Right ventricle myocardium superior (tissue), 1 donor: ENCODE measurements around the gene BRD7. TPM values are rescaled to one million over a fixed set of nuclear protein-coding genes. Genes with fewer than 3 reads are reported as not detected.

Experiments used
- ATAC-seq: fragments of 200-7000 bp; cut with Tn5 transposase; one replicate; pipeline ENCODE4 v1.9.1; 2020; ENCODE audit warnings: mild to moderate bottlenecking; ENCODE audit not compliant: poor library complexity
- DNase-seq: peaks from one replicate; pipeline ENCODE4 v3.0.0-alpha.2; 2020
- intact Hi-C: fragments of 100-400 bp; cut with DNase I; formaldehyde crosslinking; loops from one replicate; pipeline ENCODE4 v1.11.2; 2022
- microRNA-seq: library from miRNA; unstranded; fragments of <30 nt; microRNA quantifications from one replicate; pipeline ENCODE4 v1.2.0, GENCODE V29; 2020
- total RNA-seq: library from RNA; stranded (reverse); fragmentation: NEBNext Ultra II Directional; extraction: Animal tissue kit (Norgen Biotek cat#: 25700); gene quantifications from one replicate; pipeline ENCODE4 v1.2.1, GENCODE V29; 2021
- donor health status: DM: no; HTN: yes; CAD: no; lungs with severe emphysema.

Gene BRD7
- total RNA-seq, 1 donor from 2014 or later, result 39.1 TPM

GRCh38 chr16:50271148-50272041 is 97.4 kb downstream of the BRD7 start:
- ATAC-seq (no peak), DNase-seq (peak; percentile 30)
- intact Hi-C loops, result no loop called here

- peak; percentile 39 for DNase-seq
- intact Hi-C loops, result no loop called here
- ATAC-seq, result no peak
Observed at GRCh38 chr16:50270510-50271147, 98.2 kb downstream of the BRD7 start.

- no peak for ATAC-seq
- intact Hi-C loops, result no loop called here
- no peak for DNase-seq
Observed at GRCh38 chr16:50269769-50270509, 98.8 kb downstream of the BRD7 start.

- intact Hi-C loops, result no loop called here
- no peak for DNase-seq
- no peak for ATAC-seq
Observed at GRCh38 chr16:50269061-50269705, 99.6 kb downstream of the BRD7 start.

DNA sequence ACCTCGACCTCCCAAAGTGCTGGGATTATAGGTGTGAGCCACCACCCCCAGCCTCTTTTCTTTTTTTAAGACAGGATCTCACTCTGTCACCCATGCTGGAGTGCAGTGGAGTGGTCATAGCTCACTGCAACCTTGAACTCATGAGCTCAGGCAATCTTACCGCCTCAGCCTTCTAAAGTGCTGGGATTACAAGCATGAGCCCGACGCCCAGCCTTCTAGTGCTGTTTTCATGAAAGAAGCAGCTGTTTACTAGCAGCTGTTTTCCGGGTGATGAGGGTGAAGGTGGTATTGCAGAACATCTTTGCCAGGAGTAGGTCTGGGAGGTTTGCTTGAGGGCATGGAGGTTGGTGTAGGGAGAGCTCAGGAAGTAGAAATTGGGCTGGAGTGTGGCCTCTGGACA is 100.4 kb downstream of the BRD7 start:
- ATAC-seq, result no peak
- intact Hi-C loops, result no loop called here
- DNase-seq, result no peak

GRCh38 chr16:50267651-50268050 is 101.1 kb downstream of the BRD7 start:
- intact Hi-C loops, result no loop called here
- DNase-seq, result no peak
- no peak for ATAC-seq

DNA sequence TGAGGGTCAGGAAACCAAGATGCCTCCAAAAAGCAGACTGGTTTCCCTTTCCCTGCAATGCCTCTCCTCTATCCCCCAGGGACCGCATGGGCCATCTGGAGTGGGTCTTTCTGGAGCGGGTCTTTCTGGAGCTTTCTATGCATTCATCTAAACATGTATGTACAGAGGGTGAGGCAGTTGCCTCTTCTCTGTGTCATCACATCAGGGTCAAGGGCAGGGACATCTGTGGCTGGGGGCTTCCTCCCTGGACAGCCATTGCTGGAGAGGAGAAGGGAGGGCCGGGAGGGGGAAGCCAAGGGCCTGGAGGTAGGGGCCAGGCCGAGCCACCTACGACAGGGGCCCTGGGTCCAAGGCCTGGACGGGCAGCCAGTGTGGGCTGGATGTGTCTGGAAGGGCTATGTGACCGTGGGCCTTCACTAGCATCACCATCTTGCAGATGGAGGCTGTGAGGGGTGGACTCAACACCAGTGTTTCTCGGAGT is 101.6 kb downstream of the BRD7 start:
- ATAC-seq (no peak), DNase-seq (no peak)
- intact Hi-C loops, result no loop called here

GRCh38 chr16:50266337-50267091 is 102.3 kb downstream of the BRD7 start, which contains the start of gene ADCY7:
ADCY7 (plus strand) TSS chr16:50266551; CDS start chr16:50288180, 21,629 bp downstream.
- intact Hi-C loops, result no loop called here
- DNase-seq (peak; percentile 86), ATAC-seq (peak; percentile 87)

Small RNAs within 50 kb of the gene (microRNA-seq; reads per million reads assigned to microRNA genes)
- not detected for gene MIR6771

Other genes with a start within 250 kb of the BRD7 start
- gene TENT4B, start 215.7 kb downstream of the BRD7 start, total RNA-seq, result 7.7 TPM
- gene ADCY7, start 102.4 kb downstream of the BRD7 start, total RNA-seq, result 9.3 TPM
- 0.16 TPM for gene NKD1, start 179.4 kb upstream of the BRD7 start, total RNA-seq